HG03342 (cell line): ENCODE data around the gene CA5B.
"Not testable (repeated sequence)": the region's sequence is repeated elsewhere in the genome, so short reads cannot be mapped to it uniquely, and the experiment has no call there.

Experiments used
- ATAC-seq: cut with Tn5 transposase; IDR thresholded peaks from one replicate; pipeline ENCODE4 v1.9.1; 2021; ENCODE audit warnings: mild to moderate bottlenecking, moderate library complexity; ENCODE audit not compliant: unreplicated experiment

Gene CA5B

GRCh38 chrX:15737959-15738902 is at the start of gene CA5B:
CA5B (plus strand) TSS chrX:15738270; CDS start chrX:15750024, 11,754 bp downstream.
- peak; percentile 90 for ATAC-seq

- ATAC-seq, result no peak
Observed at GRCh38 chrX:15694941-15695451, 43.1 kb upstream of the CA5B start.

GRCh38 chrX:15696516-15696915 is 41.6 kb upstream of the CA5B start:
- ATAC-seq, result no peak

DNA sequence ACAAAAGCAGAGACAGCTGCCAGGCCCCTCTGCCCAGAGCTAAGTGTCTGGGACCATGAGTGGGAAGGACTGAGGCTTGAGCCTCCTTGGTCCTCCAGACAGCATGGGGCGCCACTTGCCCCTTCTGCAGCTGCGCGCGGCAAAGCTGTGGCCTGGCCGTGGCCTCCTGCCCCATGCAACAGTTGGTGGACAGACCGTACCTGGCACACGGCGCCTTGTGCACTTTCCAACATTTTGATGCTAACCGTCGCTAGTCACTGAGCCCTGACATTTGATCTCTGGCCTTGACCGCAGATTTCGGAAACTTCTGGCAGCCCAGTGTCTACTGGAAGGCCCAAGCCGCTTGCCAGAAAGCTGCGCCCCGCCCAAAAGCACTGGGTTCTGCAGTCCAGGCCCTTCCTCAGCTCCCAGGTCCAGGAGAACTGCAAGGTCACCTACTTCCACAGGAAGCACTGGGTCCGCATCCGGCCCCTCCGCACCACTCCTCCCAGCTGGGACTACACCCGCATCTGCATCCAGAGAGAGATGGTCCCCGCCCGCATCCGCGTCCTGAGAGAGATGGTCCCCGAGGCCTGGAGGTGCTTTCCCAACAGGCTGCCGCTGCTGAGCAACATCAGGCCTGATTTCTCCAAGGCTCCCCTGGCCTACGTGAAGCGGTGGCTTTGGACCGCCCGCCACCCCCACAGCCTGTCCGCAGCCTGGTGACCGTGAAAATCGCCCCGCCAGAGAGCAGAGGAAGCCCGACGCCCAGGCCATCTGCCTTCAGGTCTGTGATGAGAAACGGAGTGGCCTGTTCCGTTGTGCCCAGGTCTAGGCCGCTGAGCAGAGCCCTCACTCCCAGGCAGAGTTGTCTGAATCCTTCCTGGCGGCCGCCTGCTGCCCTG is 35.3 kb upstream of the CA5B start:
- ATAC-seq, result no peak

- ATAC-seq, result peak; percentile 71
Observed at GRCh38 chrX:15703809-15704208, 34.3 kb upstream of the CA5B start.

DNA sequence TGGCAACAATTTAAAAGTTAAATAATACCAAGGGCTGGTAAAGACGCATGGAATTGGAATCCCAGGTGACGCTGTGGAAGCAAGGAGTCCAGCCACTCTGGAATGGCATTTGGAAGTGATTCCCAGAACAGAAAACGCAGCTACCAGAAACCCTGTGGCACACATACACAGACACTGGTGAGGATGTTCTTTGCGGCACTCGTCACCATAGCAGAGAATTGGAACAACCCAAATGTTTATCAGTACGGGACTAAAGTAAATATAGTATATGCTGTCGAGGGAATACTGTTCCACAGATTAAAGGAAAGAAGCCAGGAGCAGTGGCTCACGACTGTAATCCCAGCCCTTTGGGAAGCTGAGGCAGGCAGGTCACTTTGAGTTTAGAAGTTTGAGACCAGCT is 33.8 kb upstream of the CA5B start:
- not testable (repeated sequence) for ATAC-seq

DNA sequence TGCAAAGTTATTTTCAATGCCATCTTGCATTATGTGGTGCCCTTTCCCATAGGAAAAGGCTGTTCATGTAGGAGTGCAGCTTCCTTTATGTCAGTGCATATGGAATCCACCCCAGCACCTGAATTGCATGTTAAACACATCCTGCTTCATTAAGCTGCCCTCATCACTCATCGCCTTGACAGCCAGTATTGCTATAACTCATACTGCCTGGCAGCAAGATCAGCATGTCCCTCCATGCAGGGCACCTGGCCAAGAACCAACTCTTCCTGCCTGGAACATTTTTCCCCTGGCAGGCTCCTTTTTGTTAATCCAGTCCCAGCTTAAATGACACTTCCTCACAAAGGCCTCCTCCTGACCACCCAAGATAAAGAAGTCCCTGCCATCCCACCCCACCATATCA is 23.5 kb upstream of the CA5B start:
- no peak for ATAC-seq

DNA sequence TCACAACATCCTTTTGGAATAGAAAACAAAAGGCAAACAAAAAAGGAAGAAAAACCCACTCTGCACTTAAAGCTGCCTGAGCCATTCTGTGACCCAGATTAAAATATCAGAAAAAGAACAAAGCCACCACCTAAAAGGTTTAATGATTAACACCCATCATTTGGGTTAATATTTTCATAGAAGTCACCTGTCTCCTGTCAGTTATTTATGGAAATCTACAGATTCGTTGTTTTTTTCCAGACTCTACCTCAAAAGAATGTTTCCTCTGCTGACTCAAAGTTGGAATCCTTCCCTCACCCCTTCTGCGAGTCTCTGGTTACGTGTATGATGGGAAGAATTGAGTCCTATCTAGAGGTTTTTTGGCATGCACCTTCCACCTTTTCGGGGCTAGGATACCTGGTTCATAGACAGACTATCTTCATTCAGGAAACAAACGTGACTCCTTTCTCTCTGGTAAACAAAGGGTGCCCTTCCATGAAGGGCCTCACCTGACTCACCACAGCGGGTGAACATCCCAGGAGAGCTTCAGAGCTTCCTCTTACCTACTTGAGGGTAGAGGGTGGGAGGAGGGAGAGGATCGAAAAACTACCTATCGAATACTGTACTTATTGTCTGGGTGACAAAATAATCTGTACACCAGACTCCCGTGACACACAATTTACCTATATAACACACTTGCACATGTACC is 19.6 kb upstream of the CA5B start:
- ATAC-seq, result no peak

DNA sequence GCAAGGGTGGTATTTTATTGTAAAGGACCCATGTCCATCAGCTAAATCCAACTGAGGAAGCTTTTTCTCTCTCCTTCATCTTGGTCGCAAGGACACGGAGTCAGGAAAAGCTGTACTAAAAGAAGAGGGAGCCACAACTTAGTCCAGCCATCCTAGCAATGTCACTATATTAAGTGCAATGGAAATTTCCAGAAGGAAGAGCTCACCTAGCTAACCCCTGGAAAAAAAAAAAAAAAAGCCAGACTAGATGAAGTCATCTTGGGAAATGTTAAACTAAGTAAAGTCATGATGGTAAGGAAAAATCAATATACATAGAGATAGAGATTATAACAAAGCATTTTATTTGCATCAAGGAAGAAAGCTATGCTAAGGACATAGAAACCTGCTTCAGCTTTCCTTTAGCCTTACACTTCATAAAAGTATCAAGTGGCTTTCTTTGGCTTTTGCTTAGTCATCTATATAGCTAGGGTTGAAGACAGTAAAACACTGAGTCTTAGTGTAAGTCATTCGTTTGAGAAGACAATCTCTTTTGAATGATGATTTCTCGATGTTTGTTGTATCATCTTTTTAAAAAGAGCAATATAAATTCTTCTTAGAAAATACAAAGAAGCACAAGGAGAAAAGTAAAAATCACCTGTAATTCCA is 18.6 kb upstream of the CA5B start:
- no peak for ATAC-seq

DNA sequence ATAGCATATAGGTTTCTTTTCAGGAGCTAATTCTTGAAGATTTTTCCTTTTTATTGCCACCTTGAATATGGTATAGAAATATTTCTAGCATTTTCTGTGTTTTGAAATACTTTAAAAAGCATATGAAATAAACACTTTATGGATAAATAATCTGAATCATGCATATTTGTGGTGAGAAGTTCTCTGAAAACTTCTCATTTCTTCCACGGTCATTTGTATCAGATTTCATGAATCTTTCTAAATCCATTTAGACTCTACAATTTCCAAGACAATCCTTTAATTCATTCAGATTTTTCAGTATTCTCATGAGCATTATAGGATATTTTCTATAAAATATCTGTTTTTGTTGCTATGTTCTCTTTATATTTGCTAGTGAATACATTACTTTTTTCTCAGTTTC is 16.2 kb upstream of the CA5B start:
- no peak for ATAC-seq

GRCh38 chrX:15723887-15724517 is 14.1 kb upstream of the CA5B start:
- ATAC-seq, result no peak

- ATAC-seq, result no peak
Observed at GRCh38 chrX:15724911-15725310, 13.2 kb upstream of the CA5B start.

DNA sequence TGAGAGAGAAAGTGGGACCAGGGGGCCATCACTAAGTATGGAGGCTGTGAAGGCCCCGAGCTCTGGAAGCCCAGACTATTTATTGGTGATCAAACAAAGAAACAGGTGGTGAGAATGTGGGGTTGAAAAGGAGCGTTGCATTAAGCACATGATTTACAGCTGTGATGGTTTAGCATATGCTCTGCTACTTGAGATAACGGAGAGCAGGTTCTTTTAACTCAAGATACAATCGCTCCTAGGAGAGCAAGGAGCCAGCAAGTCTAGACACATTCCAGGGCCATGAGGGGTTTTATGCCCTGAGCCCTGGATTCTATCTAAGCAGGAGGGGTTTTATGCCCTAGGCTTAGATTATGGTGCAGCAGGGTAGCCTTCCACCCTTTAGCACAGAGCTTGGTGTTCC is 6.7 kb upstream of the CA5B start:
- ATAC-seq, result not testable (repeated sequence)

- ATAC-seq, result no peak
Observed at GRCh38 chrX:15737190-15737958, 696 bp upstream of the CA5B start.

DNA sequence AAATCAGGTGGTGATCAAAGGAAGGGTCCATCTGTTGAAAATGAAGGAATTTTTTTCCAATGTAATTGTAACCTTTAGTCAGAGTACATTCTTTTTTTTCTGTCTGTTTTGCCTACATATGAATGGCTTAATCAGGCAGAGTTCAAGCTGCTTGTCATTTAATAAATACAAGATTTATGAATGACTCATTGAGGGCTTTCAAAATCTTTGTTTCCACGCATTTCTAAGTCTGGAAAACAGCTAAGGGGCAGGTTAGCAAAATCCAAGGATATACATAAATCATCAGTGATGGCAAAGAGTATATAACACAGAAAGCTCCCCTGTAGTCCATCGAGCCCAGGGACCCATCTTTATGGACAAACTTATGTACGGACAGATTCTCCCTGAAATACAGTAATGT is 1.8 kb downstream of the CA5B start:
- ATAC-seq, result no peak

DNA sequence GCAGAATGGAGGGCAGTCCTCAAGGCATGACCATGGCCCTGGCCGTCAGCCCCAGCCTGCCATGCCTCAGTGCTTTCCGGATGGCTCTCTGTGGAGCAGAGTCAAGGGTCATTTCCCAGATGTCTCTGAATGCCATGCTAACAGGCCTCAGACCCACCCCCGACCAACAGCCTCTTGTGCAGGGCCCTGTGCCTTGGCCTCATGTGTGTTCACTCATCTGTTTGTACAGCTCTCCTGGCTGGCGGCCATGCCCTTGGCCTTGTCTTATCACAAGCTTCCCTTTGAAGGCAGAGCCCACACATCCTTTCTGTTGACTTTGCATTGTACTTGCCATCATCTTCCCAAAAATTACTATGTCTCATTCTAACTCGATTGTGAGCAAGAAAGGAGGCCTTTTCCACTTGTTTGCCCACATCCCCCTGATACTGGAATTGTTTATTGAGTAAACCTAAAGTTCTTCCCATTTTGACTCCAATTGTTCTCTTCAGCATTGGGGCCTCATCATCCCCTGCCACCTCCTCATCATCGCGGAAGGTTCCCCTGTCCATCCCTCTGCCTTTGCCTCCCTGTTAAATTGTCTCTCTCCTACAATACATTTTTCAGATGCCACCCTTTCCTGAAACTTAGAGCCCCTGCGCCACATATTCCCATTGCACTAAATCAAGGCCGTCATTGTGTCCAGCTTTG is 6.3 kb downstream of the CA5B start:
- no peak for ATAC-seq

DNA sequence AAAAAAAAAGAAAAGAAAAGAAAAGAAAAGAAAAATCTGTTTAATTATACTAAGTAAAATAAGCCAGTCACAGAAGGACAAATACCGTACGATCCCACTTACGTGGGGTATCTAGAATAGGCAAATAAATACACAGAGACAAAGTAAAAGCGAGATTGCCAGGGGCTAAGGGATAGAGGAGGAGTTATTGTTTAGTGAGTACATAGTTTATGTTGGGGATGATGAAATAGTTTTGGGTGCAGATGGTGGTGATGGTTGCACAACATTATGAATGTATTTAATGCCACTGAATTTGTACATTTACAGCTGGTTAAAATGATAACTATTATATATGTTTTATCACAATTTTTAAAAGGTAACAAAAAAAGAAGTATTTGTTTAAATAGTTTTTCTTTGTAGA is 7.1 kb downstream of the CA5B start:
- ATAC-seq, result no peak

GRCh38 chrX:15746651-15747050 is 8.6 kb downstream of the CA5B start:
- ATAC-seq, result not testable (repeated sequence)
